Activated naive CD8-positive, alpha-beta T cell treated with anti-CD3 and anti-CD28 coated beads, Interleukin-2, amount 50 U/mL, for 16 hours (primary cell): ENCODE data around the gene TRAF2.
"Not testable (repeated sequence)": the region's sequence is repeated elsewhere in the genome, so short reads cannot be mapped to it uniquely, and the experiment has no call there.

Experiments used
- DNase-seq: peaks from one replicate; pipeline ENCODE4 v3.0.0-alpha.2; 2020; ENCODE audit warnings: low read depth, low spot score

The TRAF2 gene

GRCh38 chr9:136857581-136858412 lies 28.5 kb upstream of the TRAF2 start:
- DNase-seq = no peak

- no peak for DNase-seq
Observed at GRCh38 chr9:136858452-136858843, 27.9 kb upstream of the TRAF2 start.

- DNase-seq = no peak
Observed at GRCh38 chr9:136858844-136859757, 27.2 kb upstream of the TRAF2 start.

- DNase-seq = no peak
Observed at GRCh38 chr9:136860529-136860928, 25.8 kb upstream of the TRAF2 start.

- no peak for DNase-seq
Observed at GRCh38 chr9:136860933-136861873, 25.1 kb upstream of the TRAF2 start.

GRCh38 chr9:136861874-136862457 lies 24.4 kb upstream of the TRAF2 start:
- no peak for DNase-seq

- no peak for DNase-seq
Observed at GRCh38 chr9:136862849-136863622, 23.3 kb upstream of the TRAF2 start.

- DNase-seq = no peak
Observed at GRCh38 chr9:136863623-136864273, 22.6 kb upstream of the TRAF2 start.

GRCh38 chr9:136865041-136865767 lies 21.1 kb upstream of the TRAF2 start:
- no peak for DNase-seq

- no peak for DNase-seq
Observed at GRCh38 chr9:136865768-136866103, 20.6 kb upstream of the TRAF2 start.

- DNase-seq = not testable (repeated sequence)
Observed at GRCh38 chr9:136866898-136867421, 19.4 kb upstream of the TRAF2 start.

- DNase-seq = no peak
Observed at GRCh38 chr9:136867480-136867879, 18.8 kb upstream of the TRAF2 start.

GRCh38 chr9:136867917-136868316 lies 18.4 kb upstream of the TRAF2 start:
- DNase-seq = no peak

GRCh38 chr9:136868644-136869043 lies 17.7 kb upstream of the TRAF2 start:
- no peak for DNase-seq

GRCh38 chr9:136869611-136870010 lies 16.7 kb upstream of the TRAF2 start:
- DNase-seq = not testable (repeated sequence)

- no peak for DNase-seq
Observed at GRCh38 chr9:136875155-136875554, 11.2 kb upstream of the TRAF2 start.

- DNase-seq = no peak
Observed at GRCh38 chr9:136876476-136876875, 9.8 kb upstream of the TRAF2 start.

- DNase-seq = no peak
Observed at GRCh38 chr9:136880651-136881050, 5.7 kb upstream of the TRAF2 start.

GRCh38 chr9:136881691-136882108 lies 4.6 kb upstream of the TRAF2 start:
- DNase-seq = no peak
